Measurements from ENCODE around the gene ZNF469. TPM values are rescaled to one million over a fixed set of nuclear protein-coding genes. Genes with fewer than 3 reads are reported as not detected.

The ZNF469 gene
- total RNA-seq, 1 experiment from 2014 or later, result 3.2 TPM

GRCh38 chr16:88337021-88337420 is 45.7 kb upstream of the ZNF469 start:
- Mint-ChIP-seq H3K4me3 (no peak overlapping the region), H3K27me3 (ENCODE audit: low read depth) (peaks cover 5% of the 10 kb centered on the region; the same call in 1 of the 2 replicates), H3K36me3 (peaks cover 14% of the 10 kb centered on the region), H3K9me3 (peaks cover 26% of the 10 kb centered on the region), H3K27ac (no peak overlapping the region), H3K4me1 (no peaks in the 10 kb centered on the region)
- ChIA-PET CTCF (interaction anchor here (1.2 kb wide), 1 partner anchor 21 kb away, joined by 3 read pairs; no protein-coding TSS in a partner anchor), POLR2A (no interaction called here)
- no peak for TF ChIP-seq ZNF281 (CRISPR knock-in tag; IDR thresholded peaks at IDR 0.05)
- no peak for TF ChIP-seq GRHL2 (CRISPR knock-in tag; IDR thresholded peaks at IDR 0.05; ENCODE audit: insufficient replicate concordance, severe bottlenecking)
- no peak for TF ChIP-seq ZNF532 (CRISPR knock-in tag; IDR thresholded peaks at IDR 0.05; ENCODE audit: borderline replicate concordance)
- no peak for TF ChIP-seq CREB1 (CRISPR knock-in tag; IDR thresholded peaks at IDR 0.05)
- no peak for TF ChIP-seq PREB (CRISPR knock-in tag; IDR thresholded peaks at IDR 0.05; ENCODE audit: borderline replicate concordance)
- TF ChIP-seq ZNF416 (CRISPR knock-in tag; IDR thresholded peaks at IDR 0.05), result no peak
- TF ChIP-seq ESRRA (CRISPR knock-in tag; IDR thresholded peaks at IDR 0.05; ENCODE audit: borderline replicate concordance), result no peak
- TF ChIP-seq FOXP1 (CRISPR knock-in tag; IDR thresholded peaks at IDR 0.05; ENCODE audit: borderline replicate concordance), result no peak
- no peak for TF ChIP-seq IRF1 (CRISPR knock-in tag; IDR thresholded peaks at IDR 0.05)
- DNase-seq (ENCODE audit: low spot score) (no peak), ATAC-seq (no peak)

GRCh38 chr16:88337538-88337937 is 45.2 kb upstream of the ZNF469 start:
- ChIA-PET POLR2A (no interaction called here), CTCF (interaction anchor here (0.5 to 1.2 kb wide), 11 partner anchors 10 to 419 kb away, joined by 3 to 7 read pairs (median 3); partner anchors contain the start of gene ZNF469)
- Mint-ChIP-seq H3K9me3 (peaks cover 26% of the 10 kb centered on the region), H3K36me3 (peaks cover 14% of the 10 kb centered on the region), H3K4me1 (no peaks in the 10 kb centered on the region), H3K27ac (no peak overlapping the region), H3K27me3 (ENCODE audit: low read depth) (peaks cover 5% of the 10 kb centered on the region; the same call in 1 of the 2 replicates), H3K4me3 (no peak overlapping the region)
- no peak for TF ChIP-seq SMAD3 (CRISPR knock-in tag; IDR thresholded peaks at IDR 0.05; ENCODE audit: borderline replicate concordance)
- no peak for TF ChIP-seq CTCF (IDR thresholded peaks at IDR 0.05)
- TF ChIP-seq NFYB (CRISPR knock-in tag; conservative IDR thresholded peaks at IDR 0.05; ENCODE audit: low read depth), result no peak
- no peak for TF ChIP-seq E2F1 (CRISPR knock-in tag; IDR thresholded peaks at IDR 0.05)
- TF ChIP-seq KAT7 (CRISPR knock-in tag; IDR thresholded peaks at IDR 0.05; ENCODE audit: borderline replicate concordance), result no peak
- TF ChIP-seq ATF1 (CRISPR knock-in tag; IDR thresholded peaks at IDR 0.05), result no peak
- no peak for TF ChIP-seq NFE2L1 (CRISPR knock-in tag; IDR thresholded peaks at IDR 0.05)
- TF ChIP-seq ATF6 (CRISPR knock-in tag; IDR thresholded peaks at IDR 0.05), result no peak
- TF ChIP-seq NR2C2 (CRISPR knock-in tag; IDR thresholded peaks at IDR 0.05), result no peak
- no peak for TF ChIP-seq ZNF138 (CRISPR knock-in tag; conservative IDR thresholded peaks at IDR 0.05)
- no peak for TF ChIP-seq MAX (CRISPR knock-in tag; IDR thresholded peaks at IDR 0.05)
- no peak for DNase-seq (ENCODE audit: low spot score)
- no peak for ATAC-seq

Measured in WTC11 (cell line).